Choroid plexus epithelial cell (primary cell): ENCODE data around the gene MKLN1.
"Not testable (repeated sequence)": the region's sequence is repeated elsewhere in the genome, so short reads cannot be mapped to it uniquely, and the experiment has no call there.

ENCODE experiments used
- DNase-seq: peaks from one replicate; pipeline ENCODE4 v3.0.0-alpha.2; 2010; ENCODE audit warnings: low read depth
- H3K4me3 ChIP-seq: 2 replicates; pipeline ENCODE4 v1.5.1; 2011; ENCODE audit warnings: low read depth, mild to moderate bottlenecking, control low read depth, low read length, moderate library complexity
- CTCF ChIP-seq: conservative IDR thresholded peaks from 2 replicates; pipeline ENCODE4 v1.5.1; 2011; ENCODE audit warnings: low read depth, mild to moderate bottlenecking, control low read depth, inconsistent platforms, low read length, moderate library complexity

MKLN1 gene

DNA sequence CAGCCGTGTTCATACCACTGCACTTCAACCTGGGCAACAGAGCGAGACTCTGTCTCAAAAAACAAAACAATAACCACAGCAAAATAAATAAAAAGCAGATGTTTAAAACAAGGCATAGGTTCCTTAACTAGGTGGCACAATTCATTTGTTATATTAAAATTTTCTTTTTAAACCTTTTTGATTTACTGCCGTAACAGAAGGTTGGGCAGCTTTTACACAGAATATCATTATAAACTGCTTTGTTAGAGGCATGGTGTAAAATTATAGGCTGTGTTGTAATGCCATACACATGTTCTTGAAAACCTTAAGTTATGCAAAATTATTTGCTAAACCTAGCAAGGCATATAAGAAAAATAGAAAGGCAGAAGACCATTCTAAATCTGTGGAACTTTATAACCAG, 84.4 kb downstream of the MKLN1 start:
- TF ChIP-seq CTCF = no peak
- no peak for DNase-seq
- H3K4me3 ChIP-seq = no peak overlapping the region

GRCh38 chr7:131413711-131414110, 86.0 kb downstream of the MKLN1 start:
- H3K4me3 ChIP-seq = no peak overlapping the region
- no peak for DNase-seq
- no peak for TF ChIP-seq CTCF

DNA sequence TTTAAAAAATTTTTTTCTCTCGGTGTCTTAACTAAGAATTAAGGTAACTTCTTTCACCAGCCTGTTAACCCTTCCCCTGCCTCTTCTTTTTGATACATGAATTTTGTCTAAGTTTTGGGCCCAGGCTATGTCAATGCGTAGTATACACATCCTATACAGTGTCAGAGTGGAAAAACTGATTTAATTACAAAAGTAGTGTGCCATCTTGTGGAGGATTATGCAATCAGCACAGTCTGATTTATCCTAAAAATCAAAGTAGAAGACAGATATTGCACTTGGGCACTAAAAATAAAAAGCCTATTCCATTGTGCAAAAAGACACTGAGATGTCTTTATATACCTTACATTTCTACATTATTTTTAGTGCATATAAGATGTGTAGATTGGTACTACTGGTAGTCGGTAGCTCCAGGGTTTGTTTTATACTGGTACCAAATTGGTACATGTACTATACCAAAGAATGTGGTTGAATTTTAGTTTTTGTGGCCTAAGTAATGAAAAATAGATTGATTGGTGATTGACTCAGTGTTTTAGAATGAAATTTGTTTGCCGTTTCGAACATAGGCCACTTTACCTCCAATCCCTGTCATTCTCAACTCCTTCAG, 96.6 kb downstream of the MKLN1 start:
- no peak overlapping the region for H3K4me3 ChIP-seq
- peak; percentile 69 for DNase-seq
- peak; percentile 56 for TF ChIP-seq CTCF

DNA sequence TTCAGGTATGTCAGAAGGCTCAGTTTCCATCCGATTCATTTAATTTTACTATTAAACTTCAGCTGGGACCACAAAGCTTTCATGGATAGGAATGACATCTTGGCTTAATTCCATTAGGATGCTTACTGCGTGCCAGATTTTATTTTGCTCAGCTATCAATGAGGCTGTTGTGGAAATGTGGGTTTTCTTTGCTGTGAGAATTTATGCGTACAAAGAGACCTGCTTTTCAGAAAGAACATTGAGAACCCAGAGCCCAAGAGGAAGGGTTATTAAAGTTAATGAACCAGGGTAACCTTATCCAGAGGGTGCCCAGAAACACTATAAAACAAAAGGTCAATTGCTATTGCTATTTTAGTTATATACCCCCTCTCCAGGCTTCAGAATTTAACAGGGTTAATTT, 98.3 kb downstream of the MKLN1 start:
- no peak for DNase-seq
- no peak overlapping the region for H3K4me3 ChIP-seq
- TF ChIP-seq CTCF = no peak

GRCh38 chr7:131430826-131431225, 103.2 kb downstream of the MKLN1 start:
- not testable (repeated sequence) for H3K4me3 ChIP-seq, DNase-seq

DNA sequence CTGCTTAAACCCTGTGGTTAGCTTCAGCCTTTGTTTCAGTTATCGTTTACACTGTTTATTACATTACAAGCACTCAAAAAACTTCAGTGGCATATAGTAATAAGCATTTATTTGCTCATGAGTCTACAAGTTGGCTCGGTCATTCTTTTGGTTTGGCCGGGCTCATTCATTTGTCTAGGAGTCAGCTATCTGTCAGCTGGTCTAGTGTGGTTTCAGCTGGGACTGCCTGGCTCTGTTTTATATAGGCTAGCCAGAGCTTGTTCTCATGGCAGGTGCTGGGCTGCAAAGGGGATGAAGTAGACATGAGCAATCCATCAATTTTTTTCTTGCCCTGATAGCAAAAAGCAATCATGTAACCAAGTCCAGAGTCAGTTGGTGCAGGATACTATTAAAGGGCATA, 103.6 kb downstream of the MKLN1 start:
- no peak for TF ChIP-seq CTCF
- DNase-seq = peak; percentile 23
- no peak overlapping the region for H3K4me3 ChIP-seq

DNA sequence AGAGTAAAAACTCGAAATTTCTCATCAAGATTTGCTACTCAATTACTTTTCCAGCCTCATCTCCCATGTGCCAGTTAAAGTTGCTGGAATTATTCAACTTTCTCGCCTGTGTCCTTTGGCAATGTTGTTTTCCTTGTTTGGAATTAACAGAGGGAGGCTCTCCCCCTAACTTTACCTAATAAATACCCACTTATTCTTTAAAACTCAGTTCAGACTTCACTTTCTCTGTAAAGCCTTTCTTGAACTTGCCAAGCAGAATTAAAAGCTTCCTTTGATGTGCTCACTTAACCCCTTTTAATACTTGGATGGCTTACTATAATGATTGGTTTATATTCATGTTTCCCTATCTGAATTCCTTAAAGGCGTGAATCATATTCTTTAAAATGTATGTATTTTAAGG, 104.1 kb downstream of the MKLN1 start:
- DNase-seq = no peak
- no peak for TF ChIP-seq CTCF
- no peak overlapping the region for H3K4me3 ChIP-seq
